HEK293 (cell line): ENCODE measurements around the gene ACSM5.

Source experiments
- CTCF ChIA-PET: fragments of 350-600 bp; formaldehyde crosslinking; extraction: SDS; loops from one replicate; lab custom pipeline; 2021; ENCODE audit warnings: antibody characterized with exemption; lab: Yijun Ruan, JAX
- POLR2A ChIA-PET: fragments of 300-600 bp; formaldehyde crosslinking; extraction: SDS; loops from one replicate; lab custom pipeline; 2020; ENCODE audit warnings: antibody characterized with exemption, inconsistent platforms; lab: Yijun Ruan, JAX
- H3K27ac ChIP-seq: fragments of 200-500 bp; sonication (Bioruptor generic); 2 replicates; pipeline ENCODE4 v1.5.1; 2014; ENCODE audit warnings: low read depth, low read length, control low read depth, inconsistent platforms; ENCODE audit errors: extremely low read depth
- H3K36me3 ChIP-seq, 2 experiments: fragments of 200-500 bp in 1 of 2; sonication (Bioruptor generic) in 1 of 2; 1 replicate in 1 of 2; 2 replicates in 1 of 2; pipeline ENCODE4 v1.5.1; 2014 to 2017; ENCODE audit warnings: inconsistent platforms in 2 of 2, low read length in 2 of 2; ENCODE audit not compliant: control insufficient read depth in 2 of 2, insufficient read depth in 1 of 2
- H3K4me1 ChIP-seq: fragments of 200-500 bp; sonication (Bioruptor generic); 2 replicates; pipeline ENCODE4 v1.5.1; 2014; ENCODE audit warnings: mild to moderate bottlenecking, low read length, inconsistent platforms; ENCODE audit not compliant: control insufficient read depth, insufficient read depth
- H3K4me3 ChIP-seq: 2 replicates; pipeline ENCODE4 v1.5.1; 2011; ENCODE audit warnings: low read depth, mild to moderate bottlenecking, control low read depth, low read length, moderate library complexity
- H3K9me3 ChIP-seq: fragments of 200-500 bp; sonication (Bioruptor generic); 2 replicates; pipeline ENCODE4 v1.5.1; 2014; ENCODE audit warnings: low read depth, low read length, inconsistent platforms; ENCODE audit not compliant: control insufficient read depth, insufficient read depth
- BCL11A ChIP-seq: fragments of 450-650 bp; formaldehyde crosslinking; IDR thresholded peaks from 2 replicates; pipeline ENCODE4 v1.5.1; 2016; ENCODE audit warnings: low read depth, missing biosample characterization, missing genetic modification characterization
- FEZF1 ChIP-seq: fragments of 450-650 bp; formaldehyde crosslinking; IDR thresholded peaks from 2 replicates; pipeline ENCODE4 v1.5.1; 2016; ENCODE audit warnings: missing biosample characterization, missing genetic modification characterization
- MEIS1 ChIP-seq: sonication (generic); formaldehyde crosslinking; IDR thresholded peaks from 2 replicates; pipeline ENCODE4 v1.8.1; 2022; ENCODE audit warnings: missing genetic modification reagents, mild to moderate bottlenecking, borderline replicate concordance
- PRDM1 ChIP-seq: fragments of 450-650 bp; formaldehyde crosslinking; IDR thresholded peaks from 2 replicates; pipeline ENCODE4; 2016; ENCODE audit warnings: missing biosample characterization, missing genetic modification characterization
- RBAK ChIP-seq: fragments of 450-650 bp; formaldehyde crosslinking; IDR thresholded peaks from 2 replicates; pipeline ENCODE4 v1.5.1; 2016; ENCODE audit warnings: missing biosample characterization, missing genetic modification characterization
- SP3 ChIP-seq: fragments of 450-650 bp; formaldehyde crosslinking; IDR thresholded peaks from 2 replicates; pipeline ENCODE4 v1.5.1; 2016; ENCODE audit warnings: missing biosample characterization, missing genetic modification characterization
- TRIM28 ChIP-seq: IDR thresholded peaks from 2 replicates; pipeline ENCODE4 v1.6.1; 2011; ENCODE audit warnings: low read length, control low read depth, borderline replicate concordance
- YY2 ChIP-seq: fragments of 450-650 bp; formaldehyde crosslinking; IDR thresholded peaks from 2 replicates; pipeline ENCODE4 v1.5.1; 2016; ENCODE audit warnings: missing biosample characterization, missing genetic modification characterization
- ZBTB1 ChIP-seq: fragments of 450-650 bp; formaldehyde crosslinking; IDR thresholded peaks from 2 replicates; pipeline ENCODE4 v1.5.1; 2016; ENCODE audit warnings: missing biosample characterization, missing genetic modification characterization
- ZBTB6 ChIP-seq: fragments of 450-650 bp; formaldehyde crosslinking; IDR thresholded peaks from 2 replicates; pipeline ENCODE4 v1.5.1; 2017; ENCODE audit warnings: missing biosample characterization, missing genetic modification characterization
- ZEB2 ChIP-seq: fragments of 450-650 bp; formaldehyde crosslinking; IDR thresholded peaks from 2 replicates; pipeline ENCODE4 v1.5.1; 2016; ENCODE audit warnings: missing biosample characterization, missing genetic modification characterization
- ZNF157 ChIP-seq: fragments of 450-650 bp; formaldehyde crosslinking; IDR thresholded peaks from 2 replicates; pipeline ENCODE4 v1.5.1; 2016; ENCODE audit warnings: missing biosample characterization, missing genetic modification characterization
- ZNF19 ChIP-seq: fragments of 450-650 bp; formaldehyde crosslinking; IDR thresholded peaks from 2 replicates; pipeline ENCODE4; 2016; ENCODE audit warnings: missing biosample characterization, missing genetic modification characterization, low read depth
- ZNF311 ChIP-seq: fragments of 450-650 bp; formaldehyde crosslinking; IDR thresholded peaks from 2 replicates; pipeline ENCODE4 v1.5.1; 2017; ENCODE audit warnings: missing biosample characterization, missing genetic modification characterization, borderline replicate concordance
- ZNF341 ChIP-seq: fragments of 450-650 bp; formaldehyde crosslinking; IDR thresholded peaks from 2 replicates; pipeline ENCODE4; 2016; ENCODE audit warnings: low read depth, missing biosample characterization, missing genetic modification characterization
- ZNF354C ChIP-seq: fragments of 450-650 bp; formaldehyde crosslinking; IDR thresholded peaks from 2 replicates; pipeline ENCODE4 v1.5.1; 2016; ENCODE audit warnings: missing biosample characterization, missing genetic modification characterization, low read depth, borderline replicate concordance
- ZNF501 ChIP-seq: fragments of 450-650 bp; formaldehyde crosslinking; IDR thresholded peaks from 2 replicates; pipeline ENCODE4 v1.5.1; 2016; ENCODE audit warnings: missing biosample characterization, missing genetic modification characterization
- ZNF529 ChIP-seq: fragments of 450-650 bp; formaldehyde crosslinking; IDR thresholded peaks from 2 replicates; pipeline ENCODE4 v1.5.1; 2017; ENCODE audit warnings: missing genetic modification characterization, missing biosample characterization; ENCODE audit not compliant: insufficient replicate concordance
- ZNF555 ChIP-seq: fragments of 450-650 bp; formaldehyde crosslinking; conservative IDR thresholded peaks from 2 replicates; pipeline ENCODE4 v1.5.1; 2017; ENCODE audit warnings: missing biosample characterization, mild to moderate bottlenecking, missing genetic modification characterization, inconsistent platforms
- ZNF558 ChIP-seq: fragments of 450-650 bp; formaldehyde crosslinking; IDR thresholded peaks from 2 replicates; pipeline ENCODE4 v1.5.1; 2016; ENCODE audit warnings: missing biosample characterization, missing genetic modification characterization
- ZNF654 ChIP-seq: fragments of 450-650 bp; formaldehyde crosslinking; IDR thresholded peaks from 2 replicates; pipeline ENCODE4 v1.5.1; 2016; ENCODE audit warnings: low read depth, missing biosample characterization, missing genetic modification characterization
- ZNF704 ChIP-seq: fragments of 450-650 bp; formaldehyde crosslinking; IDR thresholded peaks from 2 replicates; pipeline ENCODE4 v1.5.1; 2016; ENCODE audit warnings: missing biosample characterization, missing genetic modification characterization
- ZNF76 ChIP-seq: fragments of 450-650 bp; formaldehyde crosslinking; IDR thresholded peaks from 2 replicates; pipeline ENCODE4; 2016; ENCODE audit warnings: low read depth, missing biosample characterization, missing genetic modification characterization, borderline replicate concordance
- ZNF837 ChIP-seq: fragments of 450-650 bp; formaldehyde crosslinking; IDR thresholded peaks from 2 replicates; pipeline ENCODE4 v1.5.1; 2016; ENCODE audit warnings: missing biosample characterization, missing genetic modification characterization
- TF ChIP-seq, protein P1 (sequence below): sonication (generic); formaldehyde crosslinking; IDR thresholded peaks from 2 replicates; pipeline ENCODE4 v1.8.1; 2022; ENCODE audit warnings: mild to moderate bottlenecking, moderate library complexity, missing genetic modification reagents

The ACSM5 gene

DNA sequence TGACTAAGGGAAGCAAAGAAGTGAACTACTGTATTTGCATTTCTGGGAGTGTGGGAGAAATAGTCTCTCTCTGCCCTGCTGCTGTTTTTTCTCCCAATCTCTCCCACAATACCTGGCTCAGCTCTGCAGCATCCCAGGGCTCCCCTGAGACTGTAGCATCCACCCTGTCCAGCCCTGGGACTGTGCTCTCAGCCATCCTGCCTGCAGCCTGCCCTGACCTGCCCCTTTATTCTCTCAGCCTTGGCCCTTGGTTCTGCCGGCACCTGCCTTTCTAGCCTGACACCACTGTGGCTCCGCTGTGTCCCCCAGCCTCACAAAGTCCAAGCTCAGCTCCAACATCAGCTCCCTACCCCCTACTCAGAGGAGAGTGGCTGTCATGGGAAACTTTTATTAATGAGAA lies 6.7 kb upstream of the ACSM5 start:
- ChIA-PET POLR2A (no interaction called here), CTCF (interaction anchor here (1.4 kb wide), 1 partner anchor 18 kb away, joined by 4 read pairs; no protein-coding TSS in a partner anchor)
- Histone ChIP-seq H3K4me1 (no peaks in the 10 kb centered on the region), H3K27ac (no peak overlapping the region), H3K4me3 (no peak overlapping the region), H3K36me3 (no peaks in the 10 kb centered on the region), H3K9me3 (no peaks in the 10 kb centered on the region)
- TF ChIP-seq TRIM28, result no peak
- no peak for TF ChIP-seq ZNF837
- TF ChIP-seq ZEB2 (tag by site-specific recombination), result no peak
- TF ChIP-seq MEIS1, result no peak
- TF ChIP-seq ZNF704 (tag by site-specific recombination), result no peak
- TF ChIP-seq ZNF311 (tag by site-specific recombination), result no peak
- TF ChIP-seq ZNF654 (tag by site-specific recombination), result no peak
- TF ChIP-seq ZNF76, result no peak
- TF ChIP-seq ZNF558 (tag by site-specific recombination), result no peak
- TF ChIP-seq, all 188 proteins: peak for 0

DNA sequence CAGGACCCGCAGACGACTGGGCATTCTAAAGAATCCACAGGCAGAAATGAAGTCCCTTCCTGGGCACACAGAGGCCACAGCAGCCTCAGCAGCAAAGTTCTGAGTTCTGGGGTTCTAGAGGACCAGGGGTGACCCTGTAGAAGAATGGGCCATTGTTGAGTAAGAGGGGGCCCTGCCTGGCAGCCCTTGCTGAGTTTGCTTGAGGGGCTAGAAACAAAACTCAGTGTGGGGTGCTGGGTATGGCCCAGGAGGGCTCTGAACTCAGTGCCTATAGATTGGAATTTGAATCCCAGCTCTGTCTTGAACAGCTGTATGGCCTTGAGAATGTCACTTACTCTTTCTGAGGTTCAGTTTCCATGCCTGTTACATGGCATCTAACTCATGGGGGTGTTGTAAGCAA lies 4.7 kb upstream of the ACSM5 start, which contains the start of gene PDILT:
Gene PDILT (minus strand): TSS at position 101 of the 400 bp plus-strand sequence. CDS start 5,437 bp downstream, outside the sequence.
- no peak within 1 kb of the TSS for H3K4me3 ChIP-seq
- no peaks in the 10 kb centered on the region for H3K9me3 ChIP-seq
- no peaks in the 10 kb centered on the region for H3K36me3 ChIP-seq
- TF ChIP-seq BCL11A (tag by site-specific recombination) (no peak), ZNF529 (no peak), RBAK (tag by site-specific recombination) (no peak), ZNF501 (tag by site-specific recombination) (no peak), PRDM1 (no peak), ZBTB6 (tag by site-specific recombination) (no peak), ZNF341 (no peak), ZNF555 (no peak), ZNF19 (tag by site-specific recombination) (no peak), SP3 (no peak), ZNF157 (tag by site-specific recombination) (no peak), YY2 (tag by site-specific recombination) (no peak), ZBTB1 (tag by site-specific recombination) (no peak), FEZF1 (tag by site-specific recombination) (no peak), ZNF354C (tag by site-specific recombination) (no peak)
- TF ChIP-seq, protein P1, sequence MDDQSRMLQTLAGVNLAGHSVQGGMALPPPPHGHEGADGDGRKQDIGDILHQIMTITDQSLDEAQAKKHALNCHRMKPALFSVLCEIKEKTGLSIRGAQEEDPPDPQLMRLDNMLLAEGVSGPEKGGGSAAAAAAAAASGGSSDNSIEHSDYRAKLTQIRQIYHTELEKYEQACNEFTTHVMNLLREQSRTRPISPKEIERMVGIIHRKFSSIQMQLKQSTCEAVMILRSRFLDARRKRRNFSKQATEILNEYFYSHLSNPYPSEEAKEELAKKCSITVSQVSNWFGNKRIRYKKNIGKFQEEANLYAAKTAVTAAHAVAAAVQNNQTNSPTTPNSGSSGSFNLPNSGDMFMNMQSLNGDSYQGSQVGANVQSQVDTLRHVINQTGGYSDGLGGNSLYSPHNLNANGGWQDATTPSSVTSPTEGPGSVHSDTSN, result no peak
- no peaks in the 10 kb centered on the region for H3K4me1 ChIP-seq
- H3K27ac ChIP-seq, result no peak within 1 kb of the TSS
- CTCF ChIA-PET, result interaction anchor here (0.6 to 0.7 kb wide), 2 partner anchors 25 to 181 kb away, joined by 3 to 5 read pairs; no protein-coding TSS in a partner anchor
- POLR2A ChIA-PET, result no interaction called here
